Measurements from ENCODE around the gene APH1B.
"Not testable (repeated sequence)": the region's sequence is repeated elsewhere in the genome, so short reads cannot be mapped to it uniquely, and the experiment has no call there.

- TF ChIP-seq ZFP30 (CRISPR knock-in tag; IDR thresholded peaks at IDR 0.05); ZNF70 (CRISPR knock-in tag; IDR thresholded peaks at IDR 0.05); TOX (CRISPR knock-in tag; IDR thresholded peaks at IDR 0.05; ENCODE audit: borderline replicate concordance); TCF4 (CRISPR knock-in tag; IDR thresholded peaks at IDR 0.05; ENCODE audit: borderline replicate concordance): not testable (repeated sequence)
Observed at GRCh38 chr15:63320981-63321380, 43.6 kb downstream of the APH1B start.
